Measurements from ENCODE around the gene BNC2.

The BNC2 gene

GRCh38 chr9:16524078-16524477 lies 346.4 kb downstream of the BNC2 start:
- Histone ChIP-seq H3K9ac (ENCODE audit: low read depth, low read length, poor library complexity, severe bottlenecking) (no peak overlapping the region), H3K79me2 (ENCODE audit: insufficient read depth, low read length) (no peaks in the 10 kb centered on the region), H3K36me3 (ENCODE audit: insufficient read depth, low read length) (no peaks in the 10 kb centered on the region), H4K20me1 (ENCODE audit: insufficient read depth, low read length, poor library complexity, severe bottlenecking) (no peaks in the 10 kb centered on the region), H3K4me1 (ENCODE audit: insufficient read depth, low read length, poor library complexity, severe bottlenecking) (peaks cover 7% of the 10 kb centered on the region), H2AFZ (ENCODE audit: low read length) (no peak overlapping the region), H3K9me2 (replicated peaks; ENCODE audit: low read depth, low read length) (no peaks in the 10 kb centered on the region), H3K4me3 (ENCODE audit: low read length, poor library complexity, severe bottlenecking) (no peak overlapping the region), H3K27me3 (ENCODE audit: insufficient read depth, low read length, poor library complexity, severe bottlenecking) (no peaks in the 10 kb centered on the region), H3K9me3 (ENCODE audit: insufficient read depth, low read depth, low read length) (no peaks in the 10 kb centered on the region), H3F3A (ENCODE audit: low read depth) (no peaks in the 10 kb centered on the region), H3K4me2 (ENCODE audit: low read depth, low read length, poor library complexity, severe bottlenecking) (no peak overlapping the region)
- TF ChIP-seq EZH2phosphoT487 (IDR thresholded peaks at IDR 0.05; ENCODE audit: borderline replicate concordance) (no peak), CTCF (conservative IDR thresholded peaks at IDR 0.05; ENCODE audit: low read length) (no peak)

- no peak for TF ChIP-seq EZH2phosphoT487 (IDR thresholded peaks at IDR 0.05; ENCODE audit: borderline replicate concordance)
- TF ChIP-seq CTCF (conservative IDR thresholded peaks at IDR 0.05; ENCODE audit: low read length): no peak
- no peaks in the 10 kb centered on the region for H3K36me3 ChIP-seq (ENCODE audit: insufficient read depth, low read length)
- H3F3A ChIP-seq (ENCODE audit: low read depth): no peaks in the 10 kb centered on the region
- no peaks in the 10 kb centered on the region for H3K79me2 ChIP-seq (ENCODE audit: insufficient read depth, low read length)
- H3K9me3 ChIP-seq (ENCODE audit: insufficient read depth, low read depth, low read length): no peaks in the 10 kb centered on the region
- H2AFZ ChIP-seq (ENCODE audit: low read length): no peak overlapping the region
- H3K9ac ChIP-seq (ENCODE audit: low read depth, low read length, poor library complexity, severe bottlenecking): no peak overlapping the region
- H4K20me1 ChIP-seq (ENCODE audit: insufficient read depth, low read length, poor library complexity, severe bottlenecking): no peaks in the 10 kb centered on the region
- H3K4me1 ChIP-seq (ENCODE audit: insufficient read depth, low read length, poor library complexity, severe bottlenecking): peaks cover 14% of the 10 kb centered on the region
- no peaks in the 10 kb centered on the region for H3K9me2 ChIP-seq (replicated peaks; ENCODE audit: low read depth, low read length)
- no peak overlapping the region for H3K4me2 ChIP-seq (ENCODE audit: low read depth, low read length, poor library complexity, severe bottlenecking)
- no peak overlapping the region for H3K4me3 ChIP-seq (ENCODE audit: low read length, poor library complexity, severe bottlenecking)
- H3K27me3 ChIP-seq (ENCODE audit: insufficient read depth, low read length, poor library complexity, severe bottlenecking): no peaks in the 10 kb centered on the region
Measured at GRCh38 chr9:16521868-16522411, 348.5 kb downstream of the BNC2 start.

GRCh38 chr9:16519001-16519400 lies 351.5 kb downstream of the BNC2 start:
- no peaks in the 10 kb centered on the region for H3K79me2 ChIP-seq (ENCODE audit: insufficient read depth, low read length)
- H3K4me1 ChIP-seq (ENCODE audit: insufficient read depth, low read length, poor library complexity, severe bottlenecking): peaks cover 25% of the 10 kb centered on the region
- H4K20me1 ChIP-seq (ENCODE audit: insufficient read depth, low read length, poor library complexity, severe bottlenecking): no peaks in the 10 kb centered on the region
- H3K4me2 ChIP-seq (ENCODE audit: low read depth, low read length, poor library complexity, severe bottlenecking): no peak overlapping the region
- no peak overlapping the region for H2AFZ ChIP-seq (ENCODE audit: low read length)
- no peak for TF ChIP-seq CTCF (conservative IDR thresholded peaks at IDR 0.05; ENCODE audit: low read length)
- no peak for TF ChIP-seq EZH2phosphoT487 (IDR thresholded peaks at IDR 0.05; ENCODE audit: borderline replicate concordance)
- no peaks in the 10 kb centered on the region for H3K27me3 ChIP-seq (ENCODE audit: insufficient read depth, low read length, poor library complexity, severe bottlenecking)
- H3K9ac ChIP-seq (ENCODE audit: low read depth, low read length, poor library complexity, severe bottlenecking): no peak overlapping the region
- no peaks in the 10 kb centered on the region for H3K9me2 ChIP-seq (replicated peaks; ENCODE audit: low read depth, low read length)
- no peaks in the 10 kb centered on the region for H3F3A ChIP-seq (ENCODE audit: low read depth)
- no peak overlapping the region for H3K4me3 ChIP-seq (ENCODE audit: low read length, poor library complexity, severe bottlenecking)
- H3K36me3 ChIP-seq (ENCODE audit: insufficient read depth, low read length): no peaks in the 10 kb centered on the region
- no peaks in the 10 kb centered on the region for H3K9me3 ChIP-seq (ENCODE audit: insufficient read depth, low read depth, low read length)

All from Loucy (cell line).